GM10266 (cell line): Measurements from ENCODE around the gene FPGT.
"Not testable (repeated sequence)": the region's sequence is repeated elsewhere in the genome, so short reads cannot be mapped to it uniquely, and the experiment has no call there.

Experiments
- DNase-seq: peaks from one replicate; pipeline ENCODE4 v3.0.0; 2012; ENCODE audit errors: extremely low spot score
- CTCF ChIP-seq: IDR thresholded peaks from 2 replicates; pipeline ENCODE4 v1.5.1; 2012; ENCODE audit warnings: mild to moderate bottlenecking, low read depth; ENCODE audit not compliant: control insufficient read depth, insufficient read depth; ENCODE audit errors: missing control alignments

FPGT gene

GRCh38 chr1:74197657-74198552, at the start of gene FPGT, which contains the start of gene LRRIQ3:
TSS of gene FPGT (plus strand) at chr1:74198242. CDS start at chr1:74198279, 37 bp downstream.
TSS of gene LRRIQ3 (minus strand) at chr1:74198176. CDS start at chr1:74183684, 14,492 bp downstream.
- peak; percentile 90 for DNase-seq
- no peak for TF ChIP-seq CTCF

- no peak for TF ChIP-seq CTCF
- no peak for DNase-seq
These were observed 38.0 kb upstream of the FPGT start for GRCh38 chr1:74160046-74160445.

GRCh38 chr1:74161497-74161896, 36.5 kb upstream of the FPGT start:
- no peak for DNase-seq
- no peak for TF ChIP-seq CTCF

- no peak for DNase-seq
- no peak for TF ChIP-seq CTCF
These were observed 35.7 kb upstream of the FPGT start for GRCh38 chr1:74162333-74162732.

- DNase-seq: not testable (repeated sequence)
These were observed 23.6 kb upstream of the FPGT start for GRCh38 chr1:74174423-74174822.

GRCh38 chr1:74180490-74180889, 17.6 kb upstream of the FPGT start:
- no peak for TF ChIP-seq CTCF
- no peak for DNase-seq

GRCh38 chr1:74193908-74194307, 4.1 kb upstream of the FPGT start:
- no peak for TF ChIP-seq CTCF
- no peak for DNase-seq
